ENCODE measurements around the gene CEBPB.

- no peak for TF ChIP-seq POLR2A (IDR thresholded peaks at IDR 0.05)
- TF ChIP-seq, protein P1, sequence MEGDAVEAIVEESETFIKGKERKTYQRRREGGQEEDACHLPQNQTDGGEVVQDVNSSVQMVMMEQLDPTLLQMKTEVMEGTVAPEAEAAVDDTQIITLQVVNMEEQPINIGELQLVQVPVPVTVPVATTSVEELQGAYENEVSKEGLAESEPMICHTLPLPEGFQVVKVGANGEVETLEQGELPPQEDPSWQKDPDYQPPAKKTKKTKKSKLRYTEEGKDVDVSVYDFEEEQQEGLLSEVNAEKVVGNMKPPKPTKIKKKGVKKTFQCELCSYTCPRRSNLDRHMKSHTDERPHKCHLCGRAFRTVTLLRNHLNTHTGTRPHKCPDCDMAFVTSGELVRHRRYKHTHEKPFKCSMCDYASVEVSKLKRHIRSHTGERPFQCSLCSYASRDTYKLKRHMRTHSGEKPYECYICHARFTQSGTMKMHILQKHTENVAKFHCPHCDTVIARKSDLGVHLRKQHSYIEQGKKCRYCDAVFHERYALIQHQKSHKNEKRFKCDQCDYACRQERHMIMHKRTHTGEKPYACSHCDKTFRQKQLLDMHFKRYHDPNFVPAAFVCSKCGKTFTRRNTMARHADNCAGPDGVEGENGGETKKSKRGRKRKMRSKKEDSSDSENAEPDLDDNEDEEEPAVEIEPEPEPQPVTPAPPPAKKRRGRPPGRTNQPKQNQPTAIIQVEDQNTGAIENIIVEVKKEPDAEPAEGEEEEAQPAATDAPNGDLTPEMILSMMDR (IDR thresholded peaks at IDR 0.05), result no peak
Observed at GRCh38 chr20:50194422-50194830, 3.8 kb downstream of the CEBPB start.

Measured in vagina (tissue), 2 donors.